OCI-LY3 (cell line): ENCODE data around the gene TMEM242.

Source experiments
- EZH2phosphoT487 ChIP-seq: fragments of 200-600 bp; shearing (Covaris generic); IDR thresholded peaks from 2 replicates; pipeline ENCODE4 v1.6.1; 2018; ENCODE audit warnings: antibody characterized with exemption, mixed run types, low read depth
- TF ChIP-seq, protein P1 (sequence below): fragments of 200-600, 300-600 bp; sonication (generic); IDR thresholded peaks from 2 replicates; pipeline ENCODE4 v1.5.1; 2014; ENCODE audit warnings: antibody characterized with exemption, low read length, low read depth

DNA sequence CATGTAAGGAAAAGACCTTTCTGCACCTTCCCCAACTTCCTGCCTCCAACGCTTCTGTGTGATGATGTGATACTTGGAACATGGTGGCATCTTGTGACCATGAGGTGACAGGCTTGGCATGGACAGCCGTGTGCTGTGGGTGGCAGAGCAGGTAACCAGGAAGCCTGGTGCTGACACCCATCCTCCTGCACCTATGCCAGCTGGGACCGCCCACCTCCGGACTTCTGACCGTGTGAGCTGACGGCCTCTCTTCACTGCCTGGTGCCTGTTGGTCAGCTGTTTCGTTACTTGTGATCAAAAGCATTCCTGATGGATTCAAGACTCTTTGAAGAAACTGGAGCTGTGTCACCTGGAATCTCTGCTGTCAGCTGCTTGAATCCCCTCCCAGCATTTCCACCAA, 70.3 kb downstream of the TMEM242 start:
- TF ChIP-seq, protein P1, sequence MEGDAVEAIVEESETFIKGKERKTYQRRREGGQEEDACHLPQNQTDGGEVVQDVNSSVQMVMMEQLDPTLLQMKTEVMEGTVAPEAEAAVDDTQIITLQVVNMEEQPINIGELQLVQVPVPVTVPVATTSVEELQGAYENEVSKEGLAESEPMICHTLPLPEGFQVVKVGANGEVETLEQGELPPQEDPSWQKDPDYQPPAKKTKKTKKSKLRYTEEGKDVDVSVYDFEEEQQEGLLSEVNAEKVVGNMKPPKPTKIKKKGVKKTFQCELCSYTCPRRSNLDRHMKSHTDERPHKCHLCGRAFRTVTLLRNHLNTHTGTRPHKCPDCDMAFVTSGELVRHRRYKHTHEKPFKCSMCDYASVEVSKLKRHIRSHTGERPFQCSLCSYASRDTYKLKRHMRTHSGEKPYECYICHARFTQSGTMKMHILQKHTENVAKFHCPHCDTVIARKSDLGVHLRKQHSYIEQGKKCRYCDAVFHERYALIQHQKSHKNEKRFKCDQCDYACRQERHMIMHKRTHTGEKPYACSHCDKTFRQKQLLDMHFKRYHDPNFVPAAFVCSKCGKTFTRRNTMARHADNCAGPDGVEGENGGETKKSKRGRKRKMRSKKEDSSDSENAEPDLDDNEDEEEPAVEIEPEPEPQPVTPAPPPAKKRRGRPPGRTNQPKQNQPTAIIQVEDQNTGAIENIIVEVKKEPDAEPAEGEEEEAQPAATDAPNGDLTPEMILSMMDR, result no peak
- TF ChIP-seq EZH2phosphoT487, result no peak
